Thyroid gland (tissue), 4 donors: ENCODE data around the gene TMEM225B. TPM values are rescaled to one million over a fixed set of nuclear protein-coding genes. Genes with fewer than 3 reads are reported as not detected.
"Not testable (repeated sequence)": the region's sequence is repeated elsewhere in the genome, so short reads cannot be mapped to it uniquely, and the experiment has no call there.

Source experiments
- DNase-seq, 2 donors: peaks; one replicate each; pipeline ENCODE4 v3.0.0-alpha.2; 2019
- H3K27ac ChIP-seq, 3 donors: fragments of 200-600 bp; sonication (generic); 1 replicate in 2 of 3; 2 replicates in 1 of 3; pipeline ENCODE4 v1.5.1; 2016 to 2019; ENCODE audit warnings: mild to moderate bottlenecking in 1 of 3, moderate library complexity in 1 of 3
- H3K27me3 ChIP-seq: fragments of 200-600 bp; sonication (generic); one replicate; pipeline ENCODE4 v1.5.1; 2019
- H3K36me3 ChIP-seq, 2 donors: fragments of 200-600 bp; sonication (generic); one replicate each; pipeline ENCODE4 v1.5.1; 2016 to 2019
- H3K4me1 ChIP-seq, 2 donors: fragments of 200-600 bp; sonication (generic); one replicate each; pipeline ENCODE4 v1.5.1; 2017 to 2019
- H3K4me3 ChIP-seq, 3 donors: fragments of 200-600 bp; sonication (generic); replicated peaks in 1 of 3; 1 replicate in 2 of 3; 2 replicates in 1 of 3; pipeline ENCODE4 v1.5.1; 2016; ENCODE audit warnings: mild to moderate bottlenecking in 1 of 3
- H3K9me3 ChIP-seq: fragments of 200-600 bp; sonication (generic); one replicate; pipeline ENCODE4 v1.5.1; 2017
- CTCF ChIP-seq, 6 experiments: fragments of 200-600 bp in 3 of 6; fragments of 450-650 bp in 3 of 6; sonication (generic) in 3 of 6; IDR thresholded peaks; one replicate each; pipeline ENCODE4 v1.5.1; 2016 to 2019; ENCODE audit warnings: antibody characterized with exemption in 6 of 6, mild to moderate bottlenecking in 2 of 6, inconsistent platforms in 1 of 6, moderate library complexity in 1 of 6
- POLR2A ChIP-seq, 2 donors: fragments of 450-650 bp; IDR thresholded peaks; one replicate each; pipeline ENCODE4 v1.6.1; 2017; ENCODE audit warnings: antibody characterized with exemption in 2 of 2, mild to moderate bottlenecking in 2 of 2, moderate library complexity in 1 of 2
- WGBS, 2 donors: methylation state at CpG; one replicate each; pipeline ENCODE4 v1.1.5; 2017; 5-methylcytosine and 5-hydroxymethylcytosine counted together
- intact Hi-C: fragments of 100-400 bp; cut with DNase I; formaldehyde crosslinking; loops from one replicate; pipeline ENCODE4 v1.15.1; 2023
- total RNA-seq, 4 donors: library from RNA; depleted of rRNA; stranded (reverse); fragments of >200 nt; gene quantifications; one replicate each; pipeline ENCODE4 v1.2.3, GENCODE V29; 2016

TMEM225B gene
- total RNA-seq, 4 donors from 2014 or later: 1.1 to 3.2 (median 2.3) TPM

GRCh38 chr7:99652671-99653070 is 54.6 kb downstream of the TMEM225B start:
- H3K9me3 ChIP-seq: no peaks in the 10 kb centered on the region
- H3K4me3 ChIP-seq: no peak overlapping the region
- WGBS, 2 donors: 94 to 97% methylated on average over 2 of the region's 2 CpGs
- no peaks in the 10 kb centered on the region for H3K27me3 ChIP-seq
- no peak overlapping the region for H3K27ac ChIP-seq
- TF ChIP-seq CTCF (IDR thresholded peaks at IDR 0.05) (no peak), POLR2A (IDR thresholded peaks at IDR 0.05) (no peak)
- DNase-seq: no peak
- intact Hi-C loops: no loop called here
- H3K36me3 ChIP-seq: no peaks in the 10 kb centered on the region
- no peaks in the 10 kb centered on the region for H3K4me1 ChIP-seq

DNA sequence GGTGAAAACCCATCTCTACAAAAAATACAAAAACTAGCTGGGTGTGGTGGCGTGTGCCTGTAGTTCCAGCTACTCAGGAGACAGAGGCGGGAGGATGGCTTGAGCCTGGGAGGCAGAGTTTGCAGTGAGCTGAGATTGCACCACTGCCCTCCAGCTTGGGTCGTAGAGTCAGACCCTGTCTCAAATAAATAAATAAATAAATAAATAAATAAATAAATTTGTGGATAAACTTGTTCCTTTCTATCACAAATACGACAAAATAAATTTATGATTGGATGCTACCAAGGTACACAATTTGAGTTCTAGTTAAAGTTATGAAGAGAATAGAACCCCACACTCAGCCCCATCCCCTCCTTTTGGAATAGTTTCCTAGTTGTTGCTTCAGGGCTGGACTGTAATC is 55.2 kb downstream of the TMEM225B start:
- H3K9me3 ChIP-seq, H3K4me3 ChIP-seq, H3K4me1 ChIP-seq, H3K27ac ChIP-seq, intact Hi-C loops, H3K36me3 ChIP-seq, H3K27me3 ChIP-seq, DNase-seq: not testable (repeated sequence)
- WGBS, 2 donors: 97% methylated on average over 4 of the region's 4 CpGs

DNA sequence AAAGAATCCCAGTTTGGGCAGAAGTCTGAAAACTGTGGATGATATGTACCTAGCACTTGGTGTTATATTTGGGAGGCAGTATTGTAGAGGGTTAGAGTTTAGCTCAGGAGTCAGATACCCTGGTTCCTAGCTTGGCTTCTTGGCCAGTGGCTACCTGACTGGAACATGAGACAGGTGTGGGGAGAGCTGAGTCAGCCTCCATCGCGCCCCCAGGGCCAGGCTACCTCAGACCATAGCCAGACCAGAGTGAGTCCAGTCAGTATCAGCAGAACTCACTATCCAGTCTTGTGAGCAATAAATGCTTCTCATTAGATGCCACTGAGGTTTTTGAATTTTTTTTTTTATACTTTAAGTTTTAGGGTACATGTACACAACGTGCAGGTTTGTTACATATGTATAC is 55.7 kb downstream of the TMEM225B start:
- Histone ChIP-seq H3K36me3 (no peaks in the 10 kb centered on the region), H3K27ac (no peak overlapping the region), H3K4me3 (no peak overlapping the region), H3K4me1 (no peaks in the 10 kb centered on the region), H3K9me3 (no peaks in the 10 kb centered on the region), H3K27me3 (no peaks in the 10 kb centered on the region)
- DNase-seq: no peak
- TF ChIP-seq POLR2A (IDR thresholded peaks at IDR 0.05) (no peak), CTCF (IDR thresholded peaks at IDR 0.05) (no peak)
- 94 to 99% methylated on average over 3 of the region's 3 CpGs for WGBS, 2 donors
- intact Hi-C loops: no loop called here

- H3K27me3 ChIP-seq, DNase-seq, H3K9me3 ChIP-seq, intact Hi-C loops, H3K36me3 ChIP-seq, H3K4me3 ChIP-seq, H3K4me1 ChIP-seq, H3K27ac ChIP-seq: not testable (repeated sequence)
- 96 to 97% methylated on average over 3 of the region's 3 CpGs for WGBS, 2 donors
Observed at GRCh38 chr7:99654626-99655025, 56.6 kb downstream of the TMEM225B start.

- intact Hi-C loops, H3K4me3 ChIP-seq: not testable (repeated sequence)
- 91 to 96% methylated on average over 5 of the region's 5 CpGs for WGBS, 2 donors
Observed at GRCh38 chr7:99657879-99658278, 59.8 kb downstream of the TMEM225B start.

More at GRCh38 chr7:99657879-99658278, 59.8 kb downstream of the TMEM225B start:
- not testable (repeated sequence) for H3K4me1 ChIP-seq, H3K9me3 ChIP-seq, DNase-seq, H3K36me3 ChIP-seq, H3K27ac ChIP-seq, H3K27me3 ChIP-seq

Other genes with a start within 250 kb of the TMEM225B start
- gene ARPC1B, start 223.5 kb upstream of the TMEM225B start, total RNA-seq: 100 to 1,000 TPM; 214 to 273 (median 228) TPM
- 100 to 1,000 TPM in 2 of 4 donors, 10 to 100 TPM in 2; 73.9 to 112 (median 93.2) TPM for gene PDAP1, start 189.7 kb upstream of the TMEM225B start, total RNA-seq
- 10 to 100 TPM; 41.9 to 89.1 (median 65.4) TPM for gene BUD31, start 189.3 kb upstream of the TMEM225B start, total RNA-seq
- gene PTCD1, start 159.5 kb upstream of the TMEM225B start, total RNA-seq: 1 to 10 TPM; 5.4 to 9.6 (median 8.2) TPM
- gene CPSF4, start 159.3 kb upstream of the TMEM225B start, total RNA-seq: 10 to 100 TPM; 30.6 to 33.1 (median 32.7) TPM
- gene ATP5MF, start 132.1 kb upstream of the TMEM225B start, total RNA-seq: 1,000 to 10,000 TPM in 1 of 4 donors, 100 to 1,000 TPM in 3; 160 to 1,370 (median 678) TPM
- 10 to 100 TPM in 3 of 4 donors, 1 to 10 TPM in 1; 9.8 to 14.5 (median 11.4) TPM for gene ZNF789, start 125.4 kb upstream of the TMEM225B start, total RNA-seq
- 10 to 100 TPM; 39.5 to 61.4 (median 46.1) TPM for gene ZNF394, start 98.0 kb upstream of the TMEM225B start, total RNA-seq
- gene ZKSCAN5, start 93.6 kb upstream of the TMEM225B start, total RNA-seq: 10 to 100 TPM in 2 of 4 donors, 1 to 10 TPM in 2; 8.7 to 14.1 (median 9.7) TPM
- 10 to 100 TPM in 1 of 4 donors, 1 to 10 TPM in 3; 4.4 to 10.6 (median 7.4) TPM for gene FAM200A, start 46.2 kb upstream of the TMEM225B start, total RNA-seq
- 100 to 1,000 TPM; 113 to 144 (median 118) TPM for gene ZNF655, start 39.6 kb upstream of the TMEM225B start, total RNA-seq
- gene ZSCAN25, start 18.7 kb downstream of the TMEM225B start, total RNA-seq: 10 to 100 TPM; 17.5 to 32.4 (median 23.8) TPM
- gene CYP3A5, start 81.7 kb downstream of the TMEM225B start, total RNA-seq: 1 to 10 TPM in 1 of 4 donors, under 1 TPM in 3; 0.24 to 1.2 (median 0.73) TPM
- gene CYP3A7, start 136.9 kb downstream of the TMEM225B start, total RNA-seq: not detected
- not detected for gene CYP3A4, start 185.9 kb downstream of the TMEM225B start, total RNA-seq
- not detected for gene CYP3A43, start 229.7 kb downstream of the TMEM225B start, total RNA-seq